ENCODE results near the gene GATB.

The GATB gene

GRCh38 chr4:151728679-151729078 is 32.1 kb downstream of the GATB start:
- DNase-seq: no peak

GRCh38 chr4:151728006-151728405 is 32.8 kb downstream of the GATB start:
- no peak for DNase-seq

DNA sequence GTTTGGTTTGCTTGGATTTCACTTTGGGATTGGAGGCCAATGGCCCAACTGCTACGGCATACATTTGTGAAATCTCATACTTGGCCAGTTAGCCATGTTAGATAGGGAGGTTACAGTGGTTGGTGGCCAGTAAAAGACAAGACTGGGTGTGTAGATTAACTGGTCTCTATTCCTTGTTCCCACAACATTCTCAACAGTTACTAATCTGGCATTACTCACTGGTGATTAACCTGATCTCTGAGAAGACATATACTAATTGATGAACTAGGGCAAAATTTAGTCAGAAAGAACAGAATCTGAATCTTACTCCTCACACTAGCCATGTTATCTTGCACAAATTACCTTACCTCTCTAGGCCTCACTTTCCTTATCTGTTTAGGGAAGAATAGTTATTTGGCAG is 33.4 kb downstream of the GATB start:
- DNase-seq: no peak

- DNase-seq: no peak
These were observed 35.7 kb downstream of the GATB start for GRCh38 chr4:151725087-151725486.

DNA sequence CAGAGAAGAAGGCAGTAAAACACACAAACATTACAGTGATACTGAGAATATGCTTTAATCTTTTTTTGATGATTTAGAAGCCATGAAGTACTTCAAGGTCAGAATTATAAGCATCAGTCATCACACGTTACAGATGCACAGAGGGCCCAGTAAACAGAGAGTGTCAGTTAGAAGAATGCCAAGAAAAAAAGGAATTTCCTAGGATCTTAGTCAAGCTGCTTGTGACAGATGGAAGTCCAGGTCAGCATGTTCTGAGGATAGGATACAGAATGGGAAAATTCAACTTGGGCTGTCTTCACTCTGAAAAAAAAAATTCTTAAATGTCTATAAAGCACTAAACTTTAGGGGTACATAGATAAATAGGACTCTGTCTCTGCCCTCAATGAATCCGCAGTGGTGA is 38.9 kb downstream of the GATB start:
- DNase-seq: no peak

- DNase-seq: no peak
These were observed 39.3 kb downstream of the GATB start for GRCh38 chr4:151721466-151721865.

- no peak for DNase-seq
These were observed 40.9 kb downstream of the GATB start for GRCh38 chr4:151719956-151720334.

DNA sequence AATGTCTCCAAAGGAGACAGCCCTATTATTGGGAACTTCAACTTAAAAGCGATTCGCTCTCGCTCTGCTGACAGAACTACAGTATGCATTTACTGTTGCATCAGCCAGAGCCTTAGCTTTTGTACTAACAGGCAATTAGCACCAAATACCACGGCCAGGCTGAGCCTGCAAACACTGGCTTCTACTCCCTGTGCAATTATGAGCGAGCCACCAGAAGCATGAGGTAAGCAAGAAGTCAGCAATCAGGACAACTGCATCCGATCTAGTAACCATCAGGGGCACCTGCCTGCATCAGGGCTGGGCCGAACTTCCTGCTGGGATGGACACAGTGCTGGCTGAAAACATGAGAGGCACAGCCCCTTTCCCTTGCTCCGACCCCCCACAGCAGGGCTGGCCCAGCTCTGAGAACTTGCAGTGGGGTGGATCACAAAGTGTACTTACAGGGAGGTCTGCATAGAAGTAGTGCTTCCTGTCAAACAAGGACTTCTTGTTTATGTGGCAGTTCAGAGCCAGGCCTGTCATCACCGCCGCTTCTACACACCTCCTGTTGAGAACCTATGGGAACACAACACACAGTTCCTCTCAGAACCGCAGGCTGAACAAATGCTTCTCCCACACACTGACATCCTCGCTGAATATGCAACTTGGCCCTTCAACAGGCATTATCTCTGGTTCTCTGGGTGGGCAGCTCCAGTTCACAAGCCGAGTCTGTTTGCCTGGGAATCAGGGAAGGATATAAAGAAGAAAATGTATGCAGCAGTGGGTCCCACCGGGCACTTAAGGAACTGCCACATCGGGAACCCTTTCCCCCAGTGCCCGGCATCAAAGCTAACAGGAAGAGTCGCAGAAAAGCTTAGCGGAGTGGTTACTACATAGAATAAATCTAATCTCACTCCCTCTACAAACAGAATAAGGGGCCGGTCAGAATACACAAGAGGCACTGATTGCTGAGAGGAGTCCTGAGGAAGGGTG is 41.5 kb downstream of the GATB start:
- no peak for DNase-seq

GRCh38 chr4:151717909-151718628 is 42.7 kb downstream of the GATB start:
- no peak for DNase-seq

- DNase-seq: no peak
These were observed 43.5 kb downstream of the GATB start for GRCh38 chr4:151717314-151717713.

GRCh38 chr4:151716324-151716723 is 44.5 kb downstream of the GATB start:
- no peak for DNase-seq

DNA sequence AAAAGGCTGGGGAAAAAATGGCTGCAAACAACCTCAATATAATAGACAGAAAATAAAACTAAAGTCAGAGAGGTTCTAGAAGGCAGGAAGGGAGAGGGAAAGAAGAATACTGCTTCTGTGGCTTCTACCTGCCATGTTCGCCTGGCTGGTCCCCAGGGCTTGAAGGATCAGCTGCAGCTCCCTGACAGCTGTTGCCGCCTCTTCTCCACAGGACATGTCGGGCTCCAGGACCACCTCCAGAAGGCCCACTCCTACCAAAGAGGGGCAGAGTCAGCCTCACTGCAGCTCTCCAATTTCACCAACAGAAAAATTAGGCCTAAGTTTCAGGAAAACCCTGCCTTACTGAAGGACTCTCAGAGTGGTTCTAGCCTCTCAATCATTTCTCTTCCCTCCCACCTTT is 44.9 kb downstream of the GATB start:
- DNase-seq: no peak

DNA sequence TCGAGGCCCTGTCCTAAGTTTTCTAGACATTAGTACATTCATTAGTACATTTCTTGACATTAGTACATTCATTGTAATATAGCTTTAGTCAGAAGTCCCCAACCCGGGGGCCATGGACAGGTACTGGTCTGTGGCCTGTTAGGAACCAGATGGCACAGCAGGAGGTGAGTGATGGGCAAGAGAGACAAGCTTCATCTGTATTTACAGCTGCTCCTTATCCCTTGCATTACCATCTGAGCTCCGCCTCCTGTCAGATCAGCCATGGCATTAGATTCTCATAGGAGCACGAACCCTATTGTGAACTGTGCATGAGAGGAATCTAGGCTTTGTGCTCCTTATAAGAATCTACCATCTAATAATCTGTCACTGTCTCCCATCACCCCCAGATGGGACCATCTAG is 48.0 kb downstream of the GATB start:
- no peak for DNase-seq

GRCh38 chr4:151711646-151712045 is 49.2 kb downstream of the GATB start:
- DNase-seq: no peak

- DNase-seq: no peak
These were observed 51.2 kb downstream of the GATB start for GRCh38 chr4:151709587-151709986.

GRCh38 chr4:151709071-151709470 is 51.7 kb downstream of the GATB start:
- no peak for DNase-seq

DNA sequence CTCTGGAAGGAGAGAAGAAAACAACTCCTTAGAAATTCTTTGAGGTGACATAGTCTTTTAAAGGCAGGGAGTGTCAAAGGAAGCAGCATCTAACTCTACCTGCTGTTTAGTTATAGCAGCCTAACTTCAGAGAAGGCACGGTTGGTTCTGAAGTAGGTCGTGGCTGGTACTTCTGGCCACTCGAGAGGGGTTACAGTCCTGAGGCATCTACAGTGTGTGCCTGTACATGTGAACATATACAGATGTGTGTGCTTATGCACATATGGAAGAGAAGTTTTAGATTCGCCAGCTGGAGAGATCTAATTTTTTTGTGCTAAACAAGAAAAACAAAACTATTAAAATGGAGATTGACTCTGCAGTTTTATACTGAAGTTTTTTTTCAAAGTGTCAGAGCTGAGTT is 52.7 kb downstream of the GATB start:
- no peak for DNase-seq

- no peak for DNase-seq
These were observed 57.4 kb downstream of the GATB start for GRCh38 chr4:151703401-151703800.

DNA sequence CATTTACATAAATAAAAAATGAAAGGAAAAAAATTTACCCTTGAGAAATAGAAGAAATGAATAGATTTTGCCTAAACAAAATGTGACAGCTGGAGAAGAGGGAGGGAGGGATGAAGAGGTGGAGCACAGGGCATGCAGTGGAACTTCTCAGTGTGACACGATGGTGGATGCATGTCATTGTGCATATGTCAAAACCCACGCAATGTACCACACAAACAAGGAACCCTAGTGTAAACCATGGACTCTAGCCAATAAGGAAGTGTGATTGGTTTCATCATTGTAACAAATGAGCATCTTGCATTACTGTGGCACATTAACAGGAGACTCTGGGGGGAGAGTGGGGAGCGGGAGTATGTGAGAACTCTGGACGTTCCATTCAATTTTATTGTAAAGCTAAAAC is 58.6 kb downstream of the GATB start:
- DNase-seq: no peak

DNA sequence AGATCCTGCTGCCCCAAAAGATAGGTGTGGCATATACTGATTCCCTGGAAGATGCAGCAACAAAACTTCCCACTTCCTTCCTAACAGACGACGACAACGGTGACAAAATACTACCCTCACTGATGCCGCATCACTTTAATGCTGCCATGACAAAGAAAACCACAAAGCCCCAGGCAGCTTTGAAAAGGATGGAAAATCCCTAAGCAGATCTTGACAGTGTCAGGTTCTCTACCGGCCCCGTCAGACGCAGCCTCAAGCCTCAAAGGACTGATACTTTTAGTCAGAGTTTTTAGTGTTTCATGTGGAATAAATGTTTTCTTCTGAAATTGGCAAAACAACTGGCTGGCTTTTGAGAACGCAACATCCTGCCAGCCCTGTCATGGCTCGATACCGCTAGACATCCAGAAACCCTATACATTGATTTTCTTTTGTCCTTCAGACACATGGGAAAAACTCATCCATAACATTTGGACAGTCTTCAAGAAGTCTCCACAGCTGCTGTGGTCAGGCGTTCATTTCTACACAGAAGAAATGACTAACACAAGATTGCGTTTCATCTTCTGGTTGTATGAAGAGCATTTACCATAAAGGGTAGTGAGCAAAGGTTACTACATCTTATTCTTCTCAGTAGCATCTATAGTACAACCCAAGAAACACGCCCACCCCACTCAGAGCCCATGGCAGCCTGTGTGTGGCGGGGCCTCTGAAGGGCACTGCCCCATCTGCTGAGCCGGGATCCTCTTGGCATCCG is 60.1 kb downstream of the GATB start:
- DNase-seq: no peak

DNA sequence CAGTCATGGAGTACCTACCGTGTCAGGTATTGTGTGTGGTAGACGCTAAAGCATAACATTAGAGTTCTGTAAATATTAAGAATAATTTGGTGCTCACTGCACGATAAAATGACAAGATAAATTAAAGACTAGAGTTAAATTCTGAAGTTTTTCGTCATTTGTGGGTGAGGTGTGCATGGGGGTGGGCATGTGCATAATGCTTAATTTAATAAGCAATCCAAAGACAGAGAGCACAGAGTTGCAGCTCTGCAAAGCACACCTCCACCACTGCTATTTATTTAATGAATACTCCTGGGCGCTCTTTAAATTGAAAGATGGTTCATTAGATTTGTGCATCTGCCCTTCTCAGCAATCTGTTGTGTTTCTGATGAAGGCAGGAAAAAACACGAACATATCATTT is 62.6 kb downstream of the GATB start:
- no peak for DNase-seq

DNA sequence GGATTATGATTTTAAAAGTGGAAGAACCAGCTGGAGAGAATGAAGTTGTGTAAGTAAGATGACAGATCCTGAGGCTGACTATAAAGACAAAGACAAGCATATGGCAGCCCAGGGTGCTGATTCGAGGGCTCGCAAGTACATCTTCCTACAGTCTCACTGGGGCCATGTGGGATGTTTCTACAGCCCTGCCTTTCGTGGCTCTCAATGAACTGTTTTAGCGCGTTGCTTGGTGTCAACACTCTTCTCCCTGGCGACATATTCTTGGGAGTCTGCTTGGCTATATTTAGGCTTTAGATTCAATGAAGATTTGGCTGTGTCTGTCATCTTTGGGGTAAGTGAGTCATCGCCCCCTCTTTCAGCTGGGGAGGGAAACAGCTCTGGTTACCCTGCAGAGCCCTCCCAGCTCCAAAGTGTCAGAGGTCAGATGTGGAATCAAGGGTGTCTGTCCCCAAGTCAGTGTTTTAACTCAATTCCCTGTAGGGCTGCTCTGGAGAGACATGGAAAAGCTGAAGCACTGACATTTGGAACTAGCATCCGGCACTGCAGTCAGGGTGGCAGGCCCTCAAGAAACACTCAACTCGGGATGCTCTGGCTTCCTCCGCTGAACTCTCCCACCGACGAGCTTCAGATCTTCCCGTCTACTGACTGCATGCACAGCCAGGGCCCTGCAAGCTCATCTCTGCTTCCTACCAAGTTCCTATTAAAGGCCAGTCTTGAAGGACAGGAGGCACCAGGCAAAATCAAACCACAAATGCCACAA is 65.7 kb downstream of the GATB start:
- no peak for DNase-seq

All from CD4-positive, alpha-beta T cell treated with Interleukin-10 for 1 hour (primary cell).